Measurements from ENCODE around the gene CCDC90B.
"Not testable (repeated sequence)": the region's sequence is repeated elsewhere in the genome, so short reads cannot be mapped to it uniquely, and the experiment has no call there.

Gene CCDC90B

GRCh38 chr11:83317757-83318690 is 31.9 kb upstream of the CCDC90B start:
- TF ChIP-seq, protein P1, sequence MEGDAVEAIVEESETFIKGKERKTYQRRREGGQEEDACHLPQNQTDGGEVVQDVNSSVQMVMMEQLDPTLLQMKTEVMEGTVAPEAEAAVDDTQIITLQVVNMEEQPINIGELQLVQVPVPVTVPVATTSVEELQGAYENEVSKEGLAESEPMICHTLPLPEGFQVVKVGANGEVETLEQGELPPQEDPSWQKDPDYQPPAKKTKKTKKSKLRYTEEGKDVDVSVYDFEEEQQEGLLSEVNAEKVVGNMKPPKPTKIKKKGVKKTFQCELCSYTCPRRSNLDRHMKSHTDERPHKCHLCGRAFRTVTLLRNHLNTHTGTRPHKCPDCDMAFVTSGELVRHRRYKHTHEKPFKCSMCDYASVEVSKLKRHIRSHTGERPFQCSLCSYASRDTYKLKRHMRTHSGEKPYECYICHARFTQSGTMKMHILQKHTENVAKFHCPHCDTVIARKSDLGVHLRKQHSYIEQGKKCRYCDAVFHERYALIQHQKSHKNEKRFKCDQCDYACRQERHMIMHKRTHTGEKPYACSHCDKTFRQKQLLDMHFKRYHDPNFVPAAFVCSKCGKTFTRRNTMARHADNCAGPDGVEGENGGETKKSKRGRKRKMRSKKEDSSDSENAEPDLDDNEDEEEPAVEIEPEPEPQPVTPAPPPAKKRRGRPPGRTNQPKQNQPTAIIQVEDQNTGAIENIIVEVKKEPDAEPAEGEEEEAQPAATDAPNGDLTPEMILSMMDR (conservative IDR thresholded peaks at IDR 0.05; ENCODE audit: low read length): no peak
- H3K4me3 ChIP-seq (ENCODE audit: low read length): no peak overlapping the region
- DNase-seq (ENCODE audit: low read depth): no peak

- H3K4me3 ChIP-seq (ENCODE audit: low read length); DNase-seq (ENCODE audit: low read depth): not testable (repeated sequence)
These were observed 30.7 kb upstream of the CCDC90B start for GRCh38 chr11:83316897-83317268.

GRCh38 chr11:83316143-83316896 is 30.2 kb upstream of the CCDC90B start:
- not testable (repeated sequence) for H3K4me3 ChIP-seq (ENCODE audit: low read length); DNase-seq (ENCODE audit: low read depth)

GRCh38 chr11:83312430-83312829 is 26.3 kb upstream of the CCDC90B start:
- DNase-seq (ENCODE audit: low read depth): no peak
- TF ChIP-seq, protein P1 (conservative IDR thresholded peaks at IDR 0.05; ENCODE audit: low read length): no peak
- H3K4me3 ChIP-seq (ENCODE audit: low read length): no peak overlapping the region

DNA sequence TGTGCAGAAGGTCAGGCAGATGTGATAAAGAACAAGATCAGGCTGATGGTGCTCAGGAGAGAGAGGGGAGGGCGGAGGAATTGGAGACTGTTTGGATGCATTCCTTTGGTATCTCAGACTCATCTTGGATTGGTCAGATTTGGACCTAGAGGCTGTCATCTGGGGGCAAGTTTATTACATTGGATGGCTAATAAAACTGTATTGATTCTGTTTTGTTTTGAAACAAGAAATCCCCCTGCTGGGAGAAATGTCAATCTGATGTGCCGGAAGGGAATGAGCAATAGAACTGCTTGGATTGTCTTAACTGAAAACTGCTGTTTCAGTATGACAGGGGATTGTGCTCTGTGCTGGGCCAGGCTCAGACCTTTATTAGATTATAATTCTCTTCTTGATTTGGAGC is 25.5 kb upstream of the CCDC90B start:
- TF ChIP-seq, protein P1 (conservative IDR thresholded peaks at IDR 0.05; ENCODE audit: low read length): no peak
- no peak overlapping the region for H3K4me3 ChIP-seq (ENCODE audit: low read length)
- DNase-seq (ENCODE audit: low read depth): no peak

- no peak overlapping the region for H3K4me3 ChIP-seq (ENCODE audit: low read length)
- TF ChIP-seq, protein P1 (conservative IDR thresholded peaks at IDR 0.05; ENCODE audit: low read length): no peak
- no peak for DNase-seq (ENCODE audit: low read depth)
These were observed 24.6 kb upstream of the CCDC90B start for GRCh38 chr11:83310718-83311117.

DNA sequence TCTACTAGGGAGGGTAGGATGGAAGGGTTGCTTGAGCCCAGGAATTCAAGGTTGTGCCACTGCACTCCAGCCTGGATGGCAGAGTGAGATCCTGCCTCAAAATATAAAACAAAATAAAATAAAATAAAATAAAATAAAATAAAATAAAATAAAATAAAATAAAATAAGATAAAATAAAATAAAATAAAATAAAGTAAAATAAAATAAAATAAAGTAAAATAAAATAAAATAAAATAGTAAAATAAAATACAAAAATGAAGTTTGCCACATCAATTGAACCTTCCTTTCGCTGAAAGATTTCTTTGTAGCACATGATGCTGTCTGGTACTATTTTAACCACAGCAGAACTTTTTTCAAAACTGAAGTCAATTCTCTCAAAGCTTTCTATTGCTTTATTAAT is 22.4 kb upstream of the CCDC90B start:
- DNase-seq (ENCODE audit: low read depth); H3K4me3 ChIP-seq (ENCODE audit: low read length): not testable (repeated sequence)

DNA sequence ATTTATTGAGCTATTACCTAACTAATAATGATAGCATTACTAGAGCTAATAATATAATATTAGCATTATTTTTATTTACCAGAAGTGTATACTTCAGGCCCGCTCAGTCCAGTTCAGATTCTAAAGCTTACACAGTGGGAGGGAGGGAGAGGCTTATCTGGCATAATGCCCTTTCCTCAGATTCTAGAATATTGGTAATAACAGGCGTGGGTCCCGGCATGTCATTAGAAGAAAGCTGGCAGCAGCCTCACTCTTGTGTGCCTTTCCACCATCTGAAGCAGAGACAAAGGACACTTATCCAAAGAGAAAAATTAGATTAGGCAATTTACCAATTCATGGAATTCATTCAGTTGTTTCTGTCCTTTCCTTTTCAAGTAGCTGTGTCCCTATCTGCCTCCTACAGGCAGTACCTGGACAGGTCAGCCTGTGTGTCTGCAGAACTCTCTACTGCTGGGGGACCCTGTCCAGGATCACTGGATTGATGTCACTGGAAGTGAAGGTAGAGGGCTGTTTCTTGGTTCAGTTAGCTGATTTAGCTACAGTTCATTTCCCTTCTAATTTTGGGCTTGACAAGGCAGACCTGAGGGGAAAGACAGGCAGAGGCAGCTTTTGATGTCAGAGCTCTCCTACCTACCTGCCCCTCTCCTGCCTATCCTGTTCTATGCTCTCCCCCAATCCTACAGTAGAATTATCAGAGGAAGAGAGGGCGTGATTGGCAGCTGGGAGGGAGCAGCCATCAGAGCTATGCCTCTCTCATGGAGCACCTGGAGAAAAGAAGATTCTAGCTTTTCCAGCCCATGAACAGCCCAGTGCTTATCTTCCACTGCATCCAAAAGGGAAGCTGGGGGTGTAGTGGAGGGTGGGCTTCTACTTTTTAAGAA is 20.3 kb upstream of the CCDC90B start:
- DNase-seq (ENCODE audit: low read depth): no peak
- TF ChIP-seq, protein P1 (conservative IDR thresholded peaks at IDR 0.05; ENCODE audit: low read length): no peak
- H3K4me3 ChIP-seq (ENCODE audit: low read length): no peak overlapping the region

All from AG10803 (cell line).